Middle frontal gyrus (tissue), 1 donor: ENCODE results near the gene CSNK1E.

Experiments
- DNase-seq: peaks from one replicate; pipeline ENCODE4 v3.0.0-alpha.2; 2015; ENCODE audit warnings: low spot score; ENCODE audit errors: extremely low spot score

The CSNK1E gene

GRCh38 chr22:38282397-38282796, 34.8 kb downstream of the CSNK1E start:
- DNase-seq = no peak

- no peak for DNase-seq
Observed at GRCh38 chr22:38276166-38276565, 41.1 kb downstream of the CSNK1E start.

DNA sequence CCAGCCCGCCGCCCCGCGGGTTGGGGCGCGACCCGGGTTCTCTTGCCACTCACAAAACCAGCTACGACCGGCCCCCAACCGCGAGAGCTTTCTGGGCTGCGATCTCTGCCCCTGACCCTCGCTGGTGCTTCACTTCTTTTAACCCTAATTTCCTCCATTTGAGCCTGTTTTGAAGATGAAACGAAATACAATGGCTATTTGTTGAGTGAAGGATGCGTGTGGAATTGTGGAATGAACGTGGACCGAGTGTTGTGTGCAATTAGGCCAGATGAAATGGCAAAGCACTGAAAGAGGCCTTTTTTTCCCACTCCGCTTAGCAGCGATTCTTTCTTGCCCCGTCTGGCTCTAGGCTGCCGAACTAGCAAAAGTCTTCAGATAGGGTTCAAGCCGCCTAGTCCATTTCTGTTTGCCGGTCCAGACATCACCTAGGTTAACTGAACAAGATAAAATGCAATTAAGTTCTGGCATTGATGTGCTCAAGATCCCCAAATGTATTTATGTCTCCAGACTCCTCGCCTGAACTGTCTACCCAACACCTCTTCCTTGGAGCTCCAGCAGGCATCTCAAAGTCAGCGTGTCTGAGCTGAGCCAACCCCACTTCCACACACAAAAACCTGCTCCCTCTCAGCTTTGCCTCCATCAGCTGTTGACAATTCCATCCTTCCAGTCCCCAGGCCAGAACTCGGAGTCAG, 44.0 kb downstream of the CSNK1E start:
- peak; percentile 56 for DNase-seq

DNA sequence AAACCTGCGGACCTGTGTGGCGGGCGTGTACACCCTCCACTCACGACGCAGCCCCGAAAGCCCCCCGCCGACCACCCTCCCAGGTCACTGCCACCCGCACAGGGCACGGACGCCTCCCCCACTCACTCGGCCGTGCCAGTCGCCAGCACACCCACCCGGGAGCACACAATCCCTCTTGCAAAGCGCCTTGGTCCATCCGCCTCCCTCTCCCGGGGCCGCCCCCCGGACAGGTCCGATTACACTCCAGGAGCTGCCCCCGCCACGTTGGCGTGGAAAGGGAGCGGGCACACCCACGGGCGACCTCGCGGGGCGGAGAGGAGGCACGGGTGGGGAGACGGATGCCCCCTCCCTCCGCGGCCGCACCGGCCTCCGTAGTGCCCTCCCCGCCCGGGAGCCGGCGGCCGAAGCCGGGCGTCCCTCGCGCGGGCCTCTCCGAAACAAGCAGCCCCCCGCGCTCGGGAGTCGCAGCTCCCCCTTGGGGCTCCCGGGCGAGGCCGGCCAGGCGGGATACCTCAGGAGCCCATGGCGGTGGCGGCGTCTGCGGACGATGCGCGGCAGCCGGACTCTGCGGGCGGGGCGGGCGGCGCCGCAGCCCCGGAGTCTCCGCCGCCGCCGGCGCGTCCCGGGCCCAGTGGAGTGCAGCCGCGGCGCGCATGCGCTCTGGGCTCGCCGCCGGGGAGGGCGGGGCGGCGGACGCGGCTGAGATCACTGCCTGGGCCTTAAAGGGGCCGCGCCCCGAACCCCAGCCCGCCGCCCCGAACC, 44.7 kb downstream of the CSNK1E start, which contains the start of gene TMEM184B:
TSS of gene TMEM184B (minus strand) at position 638 of the 762 bp plus-strand sequence. CDS start 25,049 bp downstream, outside the sequence.
- DNase-seq = peak; percentile 74

GRCh38 chr22:38271927-38272372, 45.3 kb downstream of the CSNK1E start:
- DNase-seq = no peak

GRCh38 chr22:38271101-38271500, 46.1 kb downstream of the CSNK1E start:
- DNase-seq = no peak

- no peak for DNase-seq
Observed at GRCh38 chr22:38270091-38270992, 46.9 kb downstream of the CSNK1E start.

GRCh38 chr22:38269466-38269865, 47.8 kb downstream of the CSNK1E start:
- no peak for DNase-seq

DNA sequence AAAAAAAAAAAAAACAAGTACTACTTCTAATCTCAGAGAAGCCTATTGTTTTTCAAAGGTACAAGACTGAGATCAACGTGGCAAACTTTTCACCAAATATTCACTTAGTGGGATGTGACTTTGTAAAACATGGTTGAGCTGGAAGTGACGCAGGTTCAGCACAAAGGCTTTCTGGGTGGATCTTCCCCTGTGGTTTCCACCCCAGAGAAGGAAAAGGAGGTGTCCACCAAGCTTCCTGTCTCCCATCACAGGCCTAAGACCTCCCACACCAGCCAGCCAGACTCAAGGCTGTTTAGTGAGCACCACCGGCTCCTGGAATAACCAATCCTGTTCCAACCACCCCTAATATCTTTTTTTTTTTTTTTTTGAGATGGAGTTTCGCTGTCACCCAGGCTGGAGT, 50.1 kb downstream of the CSNK1E start:
- no peak for DNase-seq

DNA sequence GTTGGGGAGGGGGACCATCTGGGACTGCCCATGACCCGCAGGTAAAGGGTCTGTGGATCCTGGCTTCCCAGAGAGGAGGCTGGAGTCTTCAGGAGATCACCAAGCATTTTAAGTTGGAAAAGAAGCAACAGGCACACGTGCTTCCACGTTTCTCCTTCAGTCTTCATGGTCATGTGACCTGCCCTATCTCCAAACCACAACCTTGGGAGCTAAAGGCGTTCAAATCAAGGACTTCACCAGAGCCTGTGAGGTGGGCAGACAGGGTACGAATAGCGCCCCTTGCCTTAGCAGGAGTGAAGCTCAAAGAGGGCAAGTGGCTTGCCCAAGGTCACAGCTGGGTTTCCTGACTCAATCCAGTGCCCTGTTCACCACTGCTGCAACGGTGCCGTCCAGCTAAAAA, 51.1 kb downstream of the CSNK1E start:
- no peak for DNase-seq

DNA sequence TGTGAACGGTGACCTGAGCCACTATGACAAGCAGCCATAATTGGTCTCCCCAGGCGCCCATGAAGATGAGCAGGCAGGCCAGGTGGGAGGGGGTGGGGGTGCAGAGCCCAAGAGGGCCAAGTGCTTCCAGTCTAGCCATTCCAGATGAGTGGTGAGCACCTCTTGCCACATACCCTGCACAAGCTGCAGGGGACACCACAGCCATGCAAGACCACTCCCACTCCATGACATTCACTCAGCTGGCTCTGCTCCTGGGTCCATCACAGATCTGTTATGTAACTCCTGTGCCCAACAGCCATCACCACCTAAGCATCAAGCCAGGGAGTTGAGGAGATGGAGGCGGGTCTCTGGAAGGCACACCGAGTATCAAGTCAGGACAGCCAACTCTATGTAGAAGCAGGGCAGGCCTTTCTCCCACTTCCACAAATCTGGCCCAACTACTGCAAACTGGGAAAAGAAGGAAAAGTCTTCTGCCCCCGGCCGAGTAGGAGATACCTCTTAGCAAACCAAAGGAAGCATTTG, 52.9 kb downstream of the CSNK1E start:
- no peak for DNase-seq

DNA sequence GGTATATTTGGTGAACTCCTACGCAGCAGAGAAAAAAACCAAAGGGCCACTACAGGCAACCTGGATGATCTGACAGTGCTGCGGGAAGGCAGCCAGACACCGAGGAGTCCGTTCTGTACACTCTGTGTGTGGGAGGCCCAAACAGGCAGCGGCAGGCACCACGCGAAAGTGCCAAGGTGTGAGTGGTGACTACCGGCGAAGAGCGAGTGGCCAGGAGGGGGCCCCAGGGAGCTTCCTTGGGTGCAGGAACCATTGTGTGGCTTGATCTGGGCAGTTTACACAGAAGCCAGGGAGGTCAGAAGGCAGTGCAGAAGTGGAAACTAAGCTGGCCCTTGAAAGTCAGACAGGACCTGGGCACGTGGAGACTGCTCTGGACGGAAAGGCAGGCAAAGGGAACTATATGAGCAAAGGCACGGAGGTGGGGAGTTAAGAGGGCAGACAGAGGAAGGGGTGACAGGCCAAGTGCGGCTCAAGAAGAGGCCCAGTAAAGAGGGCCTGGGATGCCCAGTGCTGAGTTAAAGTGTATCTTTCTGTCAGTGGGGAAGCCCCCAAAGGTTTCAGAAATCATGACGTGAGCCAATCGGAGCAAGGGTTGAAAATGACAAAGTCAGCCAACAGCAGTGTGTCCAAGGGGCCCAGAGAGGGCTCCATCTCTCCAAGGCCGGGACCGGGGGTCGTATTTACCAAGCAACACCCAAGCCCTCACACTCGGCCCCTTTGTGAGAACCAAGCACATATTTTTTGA, 55.0 kb downstream of the CSNK1E start:
- peak; percentile 53 for DNase-seq

- DNase-seq = no peak
Observed at GRCh38 chr22:38260761-38261681, 56.2 kb downstream of the CSNK1E start.

- no peak for DNase-seq
Observed at GRCh38 chr22:38259370-38259769, 57.9 kb downstream of the CSNK1E start.

- DNase-seq = no peak
Observed at GRCh38 chr22:38258895-38259294, 58.3 kb downstream of the CSNK1E start.

GRCh38 chr22:38257650-38258250, 59.5 kb downstream of the CSNK1E start:
- DNase-seq = no peak

DNA sequence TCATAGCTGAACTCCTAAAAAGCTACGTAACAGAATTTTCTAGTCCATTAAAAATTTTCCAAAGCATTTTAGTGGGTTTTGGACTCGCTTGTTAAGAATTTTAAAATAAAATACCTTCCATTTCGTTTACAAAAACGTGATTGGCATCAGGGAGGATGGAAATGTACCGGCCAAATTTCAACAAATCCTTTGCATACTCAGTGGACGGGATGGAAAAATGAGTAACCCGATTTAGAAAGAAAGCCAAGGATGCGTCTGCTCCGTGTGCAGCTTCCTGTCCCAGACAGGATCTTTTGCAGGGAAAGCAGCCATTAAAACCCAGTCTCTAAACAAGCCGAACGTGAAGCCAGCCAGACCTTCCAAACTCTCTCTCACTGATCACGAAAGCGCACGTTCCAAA, 60.1 kb downstream of the CSNK1E start:
- peak; percentile 19 for DNase-seq

DNA sequence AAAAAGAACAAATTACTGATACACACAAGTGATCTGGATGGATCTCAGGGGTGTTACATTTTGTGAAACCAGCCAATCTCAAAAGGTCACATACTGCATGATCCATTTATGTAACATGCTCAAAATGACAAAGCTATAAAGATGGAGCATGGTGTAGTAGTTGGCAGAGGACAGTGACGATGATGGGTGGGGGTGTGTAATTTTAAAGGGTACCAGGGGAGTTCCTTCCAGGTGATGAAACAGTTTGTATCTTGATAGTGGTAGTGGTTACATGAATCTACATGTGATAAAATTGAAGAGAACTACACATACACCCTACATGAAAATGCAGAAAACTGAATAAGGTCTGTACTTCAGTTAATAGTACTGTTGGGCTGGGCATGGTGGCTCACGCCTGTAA, 61.5 kb downstream of the CSNK1E start:
- no peak for DNase-seq

DNA sequence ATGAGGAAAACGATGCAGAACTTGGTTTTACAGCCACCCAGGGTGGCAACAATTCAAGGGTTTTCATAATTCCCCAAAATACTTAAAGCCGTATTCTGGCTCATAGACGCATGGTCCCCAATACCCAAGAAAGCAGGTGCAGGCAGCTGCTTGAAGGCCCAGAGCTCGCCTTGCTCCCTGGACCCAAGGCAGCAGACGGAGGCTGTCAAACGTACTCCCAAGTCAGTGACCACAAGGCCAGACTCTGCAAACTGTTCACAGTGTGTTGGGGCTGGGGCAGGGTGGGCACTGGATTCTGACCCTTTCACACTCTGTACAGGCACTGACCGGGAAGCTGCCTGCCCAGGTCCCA, 65.9 kb downstream of the CSNK1E start:
- no peak for DNase-seq
